ENCODE data around the gene TRHDE.

GRCh38 chr12:72510772-72511171 is 238.6 kb downstream of the TRHDE start:
- TF ChIP-seq CTCF (IDR thresholded peaks at IDR 0.05; ENCODE audit: insufficient read depth, low read length): no peak
- TF ChIP-seq POLR2AphosphoS5 (IDR thresholded peaks at IDR 0.05; ENCODE audit: low read depth): no peak
- no peak for TF ChIP-seq REST (IDR thresholded peaks at IDR 0.05; ENCODE audit: insufficient replicate concordance, low read depth)
- no peak for TF ChIP-seq GABPA (IDR thresholded peaks at IDR 0.05; ENCODE audit: low read depth)
- no peak for TF ChIP-seq SPI1 (IDR thresholded peaks at IDR 0.05; ENCODE audit: borderline replicate concordance, low read depth)

Data from HL-60 (cell line).